Hepatocyte (in vitro differentiated cells): ENCODE measurements around the gene DIAPH3. TPM values are rescaled to one million over a fixed set of nuclear protein-coding genes. Genes with fewer than 3 reads are reported as not detected.

Experiments
- DNase-seq: peaks from one replicate; pipeline ENCODE4 v3.0.0-alpha.2; 2016; ENCODE audit warnings: low spot score
- H2AFZ ChIP-seq: fragments of 200-600 bp; sonication (generic); 2 replicates; pipeline ENCODE4 v1.6.0; 2016; ENCODE audit warnings: antibody characterized with exemption, mild to moderate bottlenecking
- H3K27ac ChIP-seq: fragments of 200-600 bp; sonication (generic); 2 replicates; pipeline ENCODE4 v1.5.1; 2016; ENCODE audit warnings: mild to moderate bottlenecking
- H3K27me3 ChIP-seq: fragments of 200-600 bp; sonication (generic); 2 replicates; pipeline ENCODE4 v1.6.1; 2016
- H3K36me3 ChIP-seq: fragments of 200-600 bp; sonication (generic); replicated peaks from 2 replicates; pipeline ENCODE4 v1.5.1; 2016; ENCODE audit warnings: low read depth; ENCODE audit not compliant: insufficient read depth
- H3K4me1 ChIP-seq: fragments of 200-600 bp; sonication (generic); 2 replicates; pipeline ENCODE4 v1.5.1; 2016; ENCODE audit warnings: mild to moderate bottlenecking, moderate library complexity; ENCODE audit not compliant: insufficient read depth
- H3K4me2 ChIP-seq: fragments of 200-600 bp; sonication (generic); 2 replicates; pipeline ENCODE4 v1.6.0; 2016
- H3K4me3 ChIP-seq: fragments of 200-600 bp; sonication (generic); 2 replicates; pipeline ENCODE4 v1.5.1; 2016; ENCODE audit warnings: mild to moderate bottlenecking
- H3K79me2 ChIP-seq: fragments of 200-600 bp; sonication (generic); 2 replicates; pipeline ENCODE4 v1.6.0; 2017; ENCODE audit warnings: mild to moderate bottlenecking
- H3K9me2 ChIP-seq: fragments of 200-600 bp; sonication (generic); replicated peaks from 2 replicates; pipeline ENCODE4 v1.6.0; 2017; ENCODE audit warnings: mild to moderate bottlenecking; ENCODE audit not compliant: insufficient read depth
- H3K9me3 ChIP-seq: fragments of 200-600 bp; sonication (generic); 2 replicates; pipeline ENCODE4 v1.5.1; 2016; ENCODE audit warnings: low read depth, mild to moderate bottlenecking
- H4K20me1 ChIP-seq: fragments of 200-600 bp; sonication (generic); 2 replicates; pipeline ENCODE4 v1.6.0; 2016; ENCODE audit warnings: mild to moderate bottlenecking; ENCODE audit not compliant: insufficient read depth, poor library complexity, severe bottlenecking
- EZH2 ChIP-seq: fragments of 200-600 bp; sonication (generic); IDR thresholded peaks from 2 replicates; pipeline ENCODE4 v1.6.1; 2016; ENCODE audit warnings: antibody characterized with exemption, mild to moderate bottlenecking, borderline replicate concordance
- EZH2phosphoT487 ChIP-seq: fragments of 200-600 bp; sonication (generic); IDR thresholded peaks from one replicate; pipeline ENCODE4 v1.6.1; 2018; ENCODE audit warnings: antibody characterized with exemption, mild to moderate bottlenecking, low read depth, moderate library complexity; ENCODE audit not compliant: unreplicated experiment, severe bottlenecking
- WGBS: methylation state at CpG from one replicate; pipeline ENCODE4 v1.1.6; 2016; ENCODE audit warnings: low lambda C conversion rate; ENCODE audit errors: missing lambda C conversion rate; 5-methylcytosine and 5-hydroxymethylcytosine counted together
- polyA plus RNA-seq: library from polyadenylated mRNA; unstranded; fragments of >200 nt; fragmentation: Nextera tagmentation; extraction: Ambion mirVana; gene quantifications from 2 replicates; pipeline ENCODE4 v1.2.1, GENCODE V29; 2016
- total RNA-seq: library from RNA; depleted of rRNA; stranded (reverse); fragments of >200 nt; gene quantifications from 2 replicates; pipeline ENCODE4 v1.2.3, GENCODE V29; 2014
- TF ChIP-seq, protein P1 (sequence below): fragments of 200-600 bp; sonication (generic); IDR thresholded peaks from 2 replicates; pipeline ENCODE4 v1.5.1; 2016; ENCODE audit warnings: antibody characterized with exemption, mild to moderate bottlenecking; ENCODE audit not compliant: poor library complexity

Gene DIAPH3
- total and polyA plus RNA-seq, 2 experiments from 2014 or later = 4.7 to 7.9 TPM

- no peak for DNase-seq
- H2AFZ ChIP-seq = no peak overlapping the region
- H3K9me3 ChIP-seq = no peaks in the 10 kb centered on the region
- H3K79me2 ChIP-seq = no peaks in the 10 kb centered on the region
- WGBS = 96% methylated on average over 6 of the region's 6 CpGs
- no peak overlapping the region for H3K4me3 ChIP-seq
- no peak overlapping the region for H3K4me2 ChIP-seq
- H3K36me3 ChIP-seq = no peaks in the 10 kb centered on the region
- H3K27ac ChIP-seq = no peak overlapping the region
- H3K27me3 ChIP-seq = no peaks in the 10 kb centered on the region
- no peaks in the 10 kb centered on the region for H3K9me2 ChIP-seq
- TF ChIP-seq, protein P1, sequence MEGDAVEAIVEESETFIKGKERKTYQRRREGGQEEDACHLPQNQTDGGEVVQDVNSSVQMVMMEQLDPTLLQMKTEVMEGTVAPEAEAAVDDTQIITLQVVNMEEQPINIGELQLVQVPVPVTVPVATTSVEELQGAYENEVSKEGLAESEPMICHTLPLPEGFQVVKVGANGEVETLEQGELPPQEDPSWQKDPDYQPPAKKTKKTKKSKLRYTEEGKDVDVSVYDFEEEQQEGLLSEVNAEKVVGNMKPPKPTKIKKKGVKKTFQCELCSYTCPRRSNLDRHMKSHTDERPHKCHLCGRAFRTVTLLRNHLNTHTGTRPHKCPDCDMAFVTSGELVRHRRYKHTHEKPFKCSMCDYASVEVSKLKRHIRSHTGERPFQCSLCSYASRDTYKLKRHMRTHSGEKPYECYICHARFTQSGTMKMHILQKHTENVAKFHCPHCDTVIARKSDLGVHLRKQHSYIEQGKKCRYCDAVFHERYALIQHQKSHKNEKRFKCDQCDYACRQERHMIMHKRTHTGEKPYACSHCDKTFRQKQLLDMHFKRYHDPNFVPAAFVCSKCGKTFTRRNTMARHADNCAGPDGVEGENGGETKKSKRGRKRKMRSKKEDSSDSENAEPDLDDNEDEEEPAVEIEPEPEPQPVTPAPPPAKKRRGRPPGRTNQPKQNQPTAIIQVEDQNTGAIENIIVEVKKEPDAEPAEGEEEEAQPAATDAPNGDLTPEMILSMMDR = no peak
- no peak for TF ChIP-seq EZH2phosphoT487
- no peak for TF ChIP-seq EZH2
- no peaks in the 10 kb centered on the region for H3K4me1 ChIP-seq
- H4K20me1 ChIP-seq = no peaks in the 10 kb centered on the region
These were observed 441.5 kb downstream of the DIAPH3 start for GRCh38 chr13:59721926-59722910.

DNA sequence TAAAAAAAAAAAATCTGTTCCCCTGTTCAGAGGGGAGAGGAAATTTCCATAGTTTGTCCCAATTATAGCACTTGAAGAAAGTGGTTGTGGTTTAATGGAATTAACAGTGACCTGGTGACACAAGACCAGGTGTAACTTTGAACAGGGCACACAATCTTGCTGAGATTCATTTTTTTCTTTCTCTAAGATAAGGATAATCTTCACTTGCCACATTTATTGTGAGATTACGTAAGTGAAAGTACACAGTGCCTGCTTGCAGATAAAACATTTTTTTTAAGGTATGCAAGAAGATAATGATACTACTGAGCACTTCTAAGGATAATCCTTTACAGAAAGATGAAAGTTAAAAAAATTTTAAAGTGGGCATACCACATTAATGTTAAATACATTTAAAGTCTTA, 448.1 kb downstream of the DIAPH3 start:
- no peaks in the 10 kb centered on the region for H3K27me3 ChIP-seq
- H4K20me1 ChIP-seq = no peaks in the 10 kb centered on the region
- H3K4me2 ChIP-seq = peak overlapping the region; percentile 46
- no peaks in the 10 kb centered on the region for H3K79me2 ChIP-seq
- H3K9me3 ChIP-seq = no peaks in the 10 kb centered on the region
- TF ChIP-seq EZH2 (no peak), EZH2phosphoT487 (no peak)
- TF ChIP-seq, protein P1 = no peak
- no peaks in the 10 kb centered on the region for H3K36me3 ChIP-seq
- peak overlapping the region; percentile 24 for H3K27ac ChIP-seq
- peaks cover 22% of the 10 kb centered on the region for H3K4me1 ChIP-seq
- H2AFZ ChIP-seq = no peak overlapping the region
- no peak for DNase-seq
- H3K9me2 ChIP-seq = no peaks in the 10 kb centered on the region
- H3K4me3 ChIP-seq = no peak overlapping the region
- 46% methylated on average over 1 of the region's 1 CpG for WGBS

DNA sequence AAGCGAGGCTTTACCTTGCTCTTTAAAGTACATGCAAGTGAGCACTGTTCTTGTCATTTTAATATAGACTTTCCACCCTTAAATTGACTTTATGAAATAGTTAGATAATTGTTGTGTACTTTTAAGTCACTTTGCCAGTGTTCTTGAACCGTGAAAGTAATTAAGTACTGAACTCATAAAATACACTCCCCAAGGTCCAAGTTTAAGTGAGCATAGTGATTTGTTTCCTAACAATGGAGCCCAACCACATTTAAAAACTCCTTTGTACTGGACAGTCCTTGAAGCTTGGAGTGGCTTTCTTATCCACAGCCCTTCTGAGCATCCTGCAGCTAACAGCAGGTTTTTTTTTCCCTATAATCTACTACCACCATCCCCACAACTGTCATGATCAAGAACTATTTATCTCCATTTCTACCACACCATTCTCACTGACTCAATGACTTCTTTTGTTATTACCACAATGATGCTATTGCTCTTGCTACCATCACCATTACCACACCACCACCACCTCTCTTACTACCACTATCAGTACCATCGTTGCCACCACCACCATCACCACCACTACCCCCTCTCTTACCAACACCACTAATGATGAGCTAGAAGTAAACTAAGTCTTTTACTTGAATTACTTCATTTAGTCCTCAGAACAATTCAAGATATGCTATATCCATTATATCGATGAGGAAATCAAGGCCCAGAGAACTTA, 452.6 kb downstream of the DIAPH3 start:
- Histone ChIP-seq H3K9me3 (no peaks in the 10 kb centered on the region), H3K4me3 (no peak overlapping the region), H3K4me1 (peaks cover 22% of the 10 kb centered on the region), H3K79me2 (no peaks in the 10 kb centered on the region), H3K27ac (no peak overlapping the region), H3K36me3 (no peaks in the 10 kb centered on the region), H3K9me2 (no peaks in the 10 kb centered on the region), H4K20me1 (no peaks in the 10 kb centered on the region), H3K4me2 (no peak overlapping the region), H3K27me3 (no peaks in the 10 kb centered on the region), H2AFZ (no peak overlapping the region)
- no peak for DNase-seq
- WGBS = 71% methylated on average over 4 of the region's 4 CpGs
- TF ChIP-seq EZH2 = no peak
- TF ChIP-seq, protein P1 = no peak
- TF ChIP-seq EZH2phosphoT487 = no peak
